K562 (cell line): Measurements from ENCODE around the gene MAPKAPK3. TPM values are rescaled to one million over a fixed set of nuclear protein-coding genes. Genes with fewer than 3 reads are reported as not detected.

Experiments
- ATAC-seq: fragments of 200-7000 bp; cut with Tn5 transposase; 3 replicates; pipeline ENCODE4 v1.9.1; 2020; ENCODE audit warnings: moderate library complexity
- BruUV-seq: library from RNA; stranded (reverse); fragments of 400-500 nt; replicated peaks from 2 replicates; lab custom pipeline; 2021; lab: Mats Ljungman, UMichigan
- CTCF ChIA-PET: fragments of 300-600 bp; formaldehyde crosslinking; extraction: SDS; loops from one replicate; lab custom pipeline; 2021; ENCODE audit warnings: low intra/inter-chr PET ratio; lab: Yijun Ruan, JAX
- POLR2A ChIA-PET: fragments of 300-600, 350-650 bp; sonication (Branson Sonifier 250); formaldehyde crosslinking; extraction: SDS; loops from one replicate; lab custom pipeline; 2021; ENCODE audit warnings: antibody characterized with exemption, inconsistent platforms; lab: Yijun Ruan, JAX
- DNase-seq, 4 experiments: peaks; one replicate each; pipeline versions ENCODE4 v3.0.0 to v3.0.0-alpha.2; 2011 to 2018; ENCODE audit warnings: low spot score in 3 of 4, mixed read lengths in 3 of 4; ENCODE audit errors: extremely low read depth in 1 of 4
- FAIRE-seq: peaks from 2 replicates; lab custom pipeline; 2011; peaks lifted over from hg19 to GRCh38; lab: Jason Lieb, UNC
- H2AFZ ChIP-seq: 2 replicates; pipeline ENCODE4 v1.6.0; 2011; ENCODE audit warnings: low read depth, low read length, control low read depth, inconsistent platforms
- H3K27ac ChIP-seq: fragments of 200-600 bp; 3 replicates; pipeline ENCODE4 v1.8.0; 2011; ENCODE audit warnings: low read depth, mild to moderate bottlenecking, control low read depth, inconsistent platforms, low read length, moderate library complexity, mixed read lengths; ENCODE audit errors: extremely low read depth
- H3K27me3 ChIP-seq, 2 experiments: fragments of 300-600 bp in 1 of 2; 2 replicates in 1 of 2; 3 replicates in 1 of 2; pipeline versions ENCODE4 v1.6.0 to v1.8.0; 2011; ENCODE audit warnings: inconsistent platforms in 2 of 2, low read length in 2 of 2, mild to moderate bottlenecking in 1 of 2, mixed read lengths in 1 of 2, moderate library complexity in 1 of 2; ENCODE audit not compliant: control insufficient read depth in 2 of 2, insufficient read depth in 2 of 2
- H3K36me3 ChIP-seq: fragments of 300-600 bp; 3 replicates; pipeline ENCODE4 v1.8.0; 2011; ENCODE audit warnings: mild to moderate bottlenecking, low read length, inconsistent platforms; ENCODE audit not compliant: control insufficient read depth, insufficient read depth
- H3K4me1 ChIP-seq, 2 experiments: fragments of 200-600 bp in 1 of 2; replicated peaks in 1 of 2; 2 replicates in 1 of 2; 3 replicates in 1 of 2; pipeline versions ENCODE4 v1.5.1 to v1.8.0; 2011; ENCODE audit warnings: inconsistent platforms in 2 of 2, low read length in 2 of 2, mild to moderate bottlenecking in 1 of 2, mixed read lengths in 1 of 2, moderate library complexity in 1 of 2; ENCODE audit not compliant: control insufficient read depth in 2 of 2, insufficient read depth in 2 of 2
- H3K4me2 ChIP-seq: 2 replicates; pipeline ENCODE4 v1.6.1; 2011; ENCODE audit warnings: low read length, control low read depth, inconsistent platforms, mixed read lengths; ENCODE audit not compliant: insufficient read depth
- H3K4me3 ChIP-seq: fragments of 200-600 bp; sonication (generic), shearing (Covaris generic); 2 replicates; pipeline ENCODE4 v1.5.1; 2016; ENCODE audit warnings: control low read depth, inconsistent platforms
- H3K79me2 ChIP-seq: fragments of 200-600 bp; 3 replicates; pipeline ENCODE4 v1.8.0; 2011; ENCODE audit warnings: low read length, inconsistent platforms; ENCODE audit not compliant: control insufficient read depth, insufficient read depth
- H3K9ac ChIP-seq, 2 experiments: 2 replicates each; pipeline versions ENCODE4 v1.6.0 to v1.6.1; 2011; ENCODE audit warnings: low read depth in 2 of 2, low read length in 2 of 2, control low read depth in 1 of 2, inconsistent platforms in 1 of 2, mild to moderate bottlenecking in 1 of 2, mixed read lengths in 1 of 2; ENCODE audit not compliant: insufficient read depth in 1 of 2
- H3K9me1 ChIP-seq: one replicate; pipeline ENCODE4 v1.6.0; 2011; ENCODE audit warnings: inconsistent platforms, mild to moderate bottlenecking, low read length, moderate library complexity; ENCODE audit not compliant: control insufficient read depth, insufficient read depth
- H3K9me3 ChIP-seq: replicated peaks from 2 replicates; pipeline ENCODE4 v1.5.1; 2011; ENCODE audit warnings: low read depth, low read length, inconsistent platforms; ENCODE audit not compliant: control insufficient read depth, insufficient read depth
- H4K20me1 ChIP-seq: replicated peaks from 2 replicates; pipeline ENCODE4 v1.6.1; 2011; ENCODE audit warnings: low read length, inconsistent platforms, mixed read lengths; ENCODE audit not compliant: control insufficient read depth, insufficient read depth
- ARID2 ChIP-seq: fragments of 450-650 bp; IDR thresholded peaks from 2 replicates; pipeline ENCODE4 v1.6.1; 2017; ENCODE audit warnings: antibody characterized with exemption, mild to moderate bottlenecking
- BACH1 ChIP-seq: fragments of 200-800 bp; sonication (Bioruptor generic); IDR thresholded peaks from 2 replicates; pipeline ENCODE4 v1.6.1; 2016; ENCODE audit warnings: missing genetic modification characterization, missing compliant biosample characterization
- CBX1 ChIP-seq: sonication (generic); IDR thresholded peaks from 2 replicates; pipeline ENCODE4 v1.6.1; 2016; ENCODE audit warnings: antibody characterized with exemption, low read depth, mild to moderate bottlenecking
- DIDO1 ChIP-seq: fragments of 450-650 bp; IDR thresholded peaks from 2 replicates; pipeline ENCODE4 v1.6.1; 2016; ENCODE audit warnings: low read depth, missing biosample characterization, missing genetic modification characterization
- FOXJ2 ChIP-seq: fragments of 200-800 bp; sonication (Bioruptor generic); IDR thresholded peaks from 2 replicates; pipeline ENCODE4 v1.6.1; 2016; ENCODE audit warnings: missing genetic modification characterization, missing compliant biosample characterization
- KAT2B ChIP-seq: IDR thresholded peaks from one replicate; pipeline ENCODE4 v1.6.1; 2012; ENCODE audit warnings: low read depth, mild to moderate bottlenecking, control low read depth, inconsistent platforms, low read length, moderate library complexity
- KDM4B ChIP-seq, 2 experiments: fragments of 450-650 bp in 1 of 2; sonication (generic) in 1 of 2; IDR thresholded peaks; 2 replicates each; pipeline ENCODE4 v1.6.1; 2016 to 2017; ENCODE audit warnings: borderline replicate concordance in 2 of 2, antibody characterized with exemption in 1 of 2, low read depth in 1 of 2, mild to moderate bottlenecking in 1 of 2
- MYNN ChIP-seq, 2 experiments: sonication (generic); formaldehyde crosslinking in 1 of 2; IDR thresholded peaks; 2 replicates each; pipeline versions ENCODE4 v1.5.0 to v1.6.1; 2016 to 2020; ENCODE audit warnings: antibody characterized with exemption in 1 of 2, missing genetic modification reagents in 1 of 2
- NCOA1 ChIP-seq: fragments of 450-650 bp; IDR thresholded peaks from 2 replicates; pipeline ENCODE4 v1.6.1; 2016; ENCODE audit warnings: low read depth
- PHF20 ChIP-seq: fragments of 450-650 bp; IDR thresholded peaks from 2 replicates; pipeline ENCODE4 v1.6.1; 2018; ENCODE audit not compliant: partially characterized antibody
- PPARD ChIP-seq: fragments of 250-450 bp; sonication (Bioruptor Pico); IDR thresholded peaks from 2 replicates; pipeline ENCODE4 v1.8.0; 2022; ENCODE audit warnings: inconsistent platforms, mild to moderate bottlenecking, moderate library complexity
- RBFOX2 ChIP-seq: fragments of 200-400 bp; formaldehyde crosslinking; IDR thresholded peaks from 2 replicates; pipeline ENCODE4 v1.6.1; 2017; ENCODE audit warnings: low read depth, mild to moderate bottlenecking, low read length, moderate library complexity
- RBM15 ChIP-seq: fragments of 200-400 bp; formaldehyde crosslinking; IDR thresholded peaks from 2 replicates; pipeline ENCODE4 v1.6.1; 2018; ENCODE audit warnings: mild to moderate bottlenecking, low read length, moderate library complexity; ENCODE audit not compliant: insufficient read depth
- RHOXF2B ChIP-seq: fragments of 250-450 bp; sonication (Bioruptor Pico); conservative IDR thresholded peaks from 2 replicates; pipeline ENCODE4 v1.5.1; 2021
- STAT5B ChIP-seq: fragments of 250-450 bp; sonication (Bioruptor Pico); IDR thresholded peaks from 2 replicates; pipeline ENCODE4 v1.8.0; 2021; ENCODE audit warnings: mild to moderate bottlenecking, inconsistent platforms
- ZNF121 ChIP-seq: sonication (generic); formaldehyde crosslinking; conservative IDR thresholded peaks from 2 replicates; pipeline ENCODE4 v1.8.0; 2022; ENCODE audit warnings: missing genetic modification reagents
- ZNF175 ChIP-seq: fragments of 200-800 bp; sonication (Bioruptor generic); IDR thresholded peaks from 2 replicates; pipeline ENCODE4 v1.6.1; 2016; ENCODE audit warnings: low read depth, mild to moderate bottlenecking, missing genetic modification characterization, missing compliant biosample characterization
- ZNF253 ChIP-seq: fragments of 250-450 bp; sonication (Bioruptor Pico); conservative IDR thresholded peaks from 2 replicates; pipeline ENCODE4 v1.6.1; 2021; ENCODE audit warnings: mild to moderate bottlenecking
- ZNF444 ChIP-seq: fragments of 250-450 bp; sonication (Bioruptor Pico); IDR thresholded peaks from 2 replicates; pipeline ENCODE4 v1.4.0; 2020; ENCODE audit warnings: mild to moderate bottlenecking, moderate library complexity
- WGBS: fragments of 100-300 bp; shearing (Covaris generic); methylation state at CpG from one replicate; pipeline ENCODE4 v1.1.6; 2016; ENCODE audit warnings: low coverage, mixed read lengths; ENCODE audit not compliant: insufficient coverage; ENCODE audit errors: missing lambda C conversion rate; 5-methylcytosine and 5-hydroxymethylcytosine counted together
- in situ Hi-C: fragments of 300-500 bp; cut with MboI; formaldehyde crosslinking; loops from 4 replicates; pipeline ENCODE4 v1.15.0; 2018; ENCODE audit warnings: inconsistent platforms, mixed read lengths
- intact Hi-C: fragments of 100-400 bp; cut with micrococcal nuclease; formaldehyde crosslinking; loops from 2 replicates; pipeline ENCODE4 v1.14.2; 2022
- polyA plus RNA-seq, 8 experiments: library from polyadenylated mRNA; depleted of rRNA in 4 of 8; stranded (reverse) in 5 of 8; unstranded in 3 of 8; fragments of >200 nt; fragmentation: Nextera tagmentation in 2 of 8; fragmentation: Illumina TruSeq in 1 of 8; extraction: Ambion mirVana in 2 of 8; extraction: Trizol in 1 of 8; gene quantifications; 2 replicates each; pipeline versions ENCODE4 v1.2.1 to v1.2.3, GENCODE V29; 2011 to 2014; ENCODE audit warnings: inconsistent platforms in 1 of 8, missing spikeins in 1 of 8
- total RNA-seq, 7 experiments: library from RNA; depleted of rRNA in 6 of 7; stranded (reverse); fragments of >200 nt in 6 of 7; fragmentation: Illumina TruSeq in 2 of 7; extraction: Trizol in 2 of 7; gene quantifications; 2 replicates each; pipeline versions ENCODE4 v1.2.1 to v1.2.3, GENCODE V29; 2011 to 2021; ENCODE audit warnings: low replicate concordance in 1 of 7
- TF ChIP-seq, protein P1 (sequence below): sonication (generic); formaldehyde crosslinking; IDR thresholded peaks from 2 replicates; pipeline ENCODE4 v1.8.1; 2023; ENCODE audit warnings: mild to moderate bottlenecking, missing genetic modification reagents, moderate library complexity
- TF ChIP-seq, protein P2 (sequence below): fragments of 450-650 bp; IDR thresholded peaks from 2 replicates; pipeline ENCODE4 v1.6.1; 2016; ENCODE audit warnings: low read depth, mild to moderate bottlenecking, moderate library complexity

Gene MAPKAPK3
- total and polyA plus RNA-seq, 9 of the 15 experiments (the other 6 are each of a cell fraction or from before 2014, with no cell fraction given): 8.0 to 56.4 (median 41.2) TPM

DNA sequence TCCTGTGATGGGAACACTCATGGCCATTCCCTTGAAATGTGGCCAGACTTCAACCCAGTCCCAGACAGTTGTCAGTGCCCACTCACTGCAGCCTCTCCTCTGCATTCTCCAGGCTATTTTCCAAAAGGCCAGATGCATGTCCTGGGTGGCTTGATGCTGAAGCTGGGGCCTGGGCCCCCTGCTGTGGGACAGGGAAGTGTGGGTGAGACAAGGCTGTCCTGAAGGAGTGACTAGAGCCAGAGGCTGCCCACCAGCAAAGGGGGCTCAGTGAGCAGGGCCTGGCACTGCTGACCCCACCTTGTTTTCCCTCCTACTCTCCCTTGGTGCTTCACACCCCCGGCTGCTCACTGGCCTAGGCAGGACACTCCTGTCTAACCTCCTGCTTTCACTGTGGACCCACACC lies 17.2 kb upstream of the MAPKAPK3 start (continued):
- TF ChIP-seq DIDO1 (tag) (no peak), RBFOX2 (peak; percentile 37; the same call in 1 of the 2 replicates)
- TF ChIP-seq, all 486 proteins: peak for 3

DNA sequence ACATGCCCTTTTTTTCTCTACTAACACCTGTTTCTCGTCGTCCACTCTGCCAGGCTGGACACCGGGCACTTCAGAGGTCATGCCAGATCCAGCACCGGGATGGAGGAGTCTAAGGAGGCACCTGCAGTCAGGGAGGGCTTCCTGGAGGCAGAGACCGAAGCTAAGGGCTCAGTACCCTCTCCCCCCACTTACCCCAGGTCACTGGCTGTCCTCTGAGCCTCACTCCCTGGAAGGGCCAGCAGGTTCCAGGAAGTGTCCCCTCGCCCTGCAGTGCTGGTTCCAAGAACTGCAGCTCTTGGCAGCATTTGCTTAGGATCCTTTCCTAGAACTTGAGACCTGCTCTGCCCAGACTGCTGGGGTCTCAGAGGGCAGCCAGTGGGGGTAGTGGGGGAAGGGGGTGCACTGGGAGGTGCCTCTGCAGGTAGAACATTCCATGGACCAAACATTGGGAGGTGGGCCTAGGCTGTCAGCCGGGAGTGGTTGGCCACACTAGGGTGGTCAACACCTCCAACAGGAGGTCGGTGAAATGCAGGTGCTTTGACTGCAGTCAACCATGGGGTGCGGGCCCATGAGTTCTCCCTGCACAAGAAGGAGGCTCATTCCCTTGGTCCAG lies 16.7 kb upstream of the MAPKAPK3 start:
- Histone ChIP-seq H4K20me1 (no peaks in the 10 kb centered on the region), H3K4me2 (peak overlapping the region; percentile 78), H3K4me1 (peaks cover 53 to 66% of the 10 kb centered on the region in 2 experiments), H3K36me3 (peaks cover 19% of the 10 kb centered on the region; the same call in 2 of the 3 replicates), H3K27ac (peak overlapping the region; percentile 96), H3K9me1 (no peaks in the 10 kb centered on the region), H3K9ac (peak overlapping the region; percentile 74 to 89), H3K27me3 (no peaks in the 10 kb centered on the region), H3K79me2 (peaks cover 26% of the 10 kb centered on the region), H2AFZ (no peak overlapping the region), H3K4me3 (no peak overlapping the region), H3K9me3 (no peaks in the 10 kb centered on the region)
- WGBS: 10% methylated on average over 5 of the region's 9 CpGs
- CTCF ChIA-PET: interaction anchor here (0.8 kb wide), 1 partner anchor 14 kb away, joined by 4 read pairs; no protein-coding TSS in a partner anchor
- ATAC-seq: peak; percentile 62
- POLR2A ChIA-PET: interaction anchor here (0.6 to 3.9 kb wide), 4 partner anchors 10 to 255 kb away, joined by 3 to 44 read pairs (median 4); partner anchors contain the start of gene ZMYND10
- in situ Hi-C loops: no loop called here
- peak; percentile 87 for FAIRE-seq
- intact Hi-C loops: no loop called here
- peak; percentile 33 to 87 (median 52) for DNase-seq
- BruUV-seq: no TSS peak
- no peak for TF ChIP-seq ZNF444 (CRISPR knock-in tag)
- TF ChIP-seq MYNN (IDR thresholded peaks at IDR 0.05): peak; percentile 55; the same call in 1 of the 2 replicates
- TF ChIP-seq MYNN (CRISPR knock-in tag; IDR thresholded peaks at IDR 0.05): no peak
- no peak for TF ChIP-seq FOXJ2 (tag)
- TF ChIP-seq RHOXF2B (CRISPR knock-in tag): no peak
- no peak for TF ChIP-seq BACH1 (tag)
- TF ChIP-seq KDM4B (IDR thresholded peaks at IDR 0.05; ENCODE audit: borderline replicate concordance in 2 of 2, low read depth in 1 of 2): no peak
- no peak for TF ChIP-seq DIDO1 (tag)
- no peak for TF ChIP-seq PHF20
- TF ChIP-seq STAT5B (CRISPR knock-in tag): no peak
- no peak for TF ChIP-seq RBM15
- no peak for TF ChIP-seq CBX1
- TF ChIP-seq ZNF175 (CRISPR knock-in tag): 0 out of 2 replicates have a peak, but pooled peaks have one; percentile 5
- TF ChIP-seq, protein P1, sequence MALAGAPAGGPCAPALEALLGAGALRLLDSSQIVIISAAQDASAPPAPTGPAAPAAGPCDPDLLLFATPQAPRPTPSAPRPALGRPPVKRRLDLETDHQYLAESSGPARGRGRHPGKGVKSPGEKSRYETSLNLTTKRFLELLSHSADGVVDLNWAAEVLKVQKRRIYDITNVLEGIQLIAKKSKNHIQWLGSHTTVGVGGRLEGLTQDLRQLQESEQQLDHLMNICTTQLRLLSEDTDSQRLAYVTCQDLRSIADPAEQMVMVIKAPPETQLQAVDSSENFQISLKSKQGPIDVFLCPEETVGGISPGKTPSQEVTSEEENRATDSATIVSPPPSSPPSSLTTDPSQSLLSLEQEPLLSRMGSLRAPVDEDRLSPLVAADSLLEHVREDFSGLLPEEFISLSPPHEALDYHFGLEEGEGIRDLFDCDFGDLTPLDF (CRISPR knock-in tag): no peak
- no peak for TF ChIP-seq PPARD (CRISPR knock-in tag)
- TF ChIP-seq, protein P2, sequence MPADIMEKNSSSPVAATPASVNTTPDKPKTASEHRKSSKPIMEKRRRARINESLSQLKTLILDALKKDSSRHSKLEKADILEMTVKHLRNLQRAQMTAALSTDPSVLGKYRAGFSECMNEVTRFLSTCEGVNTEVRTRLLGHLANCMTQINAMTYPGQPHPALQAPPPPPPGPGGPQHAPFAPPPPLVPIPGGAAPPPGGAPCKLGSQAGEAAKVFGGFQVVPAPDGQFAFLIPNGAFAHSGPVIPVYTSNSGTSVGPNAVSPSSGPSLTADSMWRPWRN: no peak
- TF ChIP-seq ZNF253: no peak
- TF ChIP-seq ZNF121 (CRISPR knock-in tag): no peak
- TF ChIP-seq KAT2B: no peak
- no peak for TF ChIP-seq ARID2
- TF ChIP-seq NCOA1: peak; percentile 69; the same call in 1 of the 2 replicates
